Suprapubic skin (tissue), 4 donors: ENCODE data around the gene TEP1. TPM values are rescaled to one million over a fixed set of nuclear protein-coding genes. Genes with fewer than 3 reads are reported as not detected.

Experiments used
- DNase-seq, 2 donors: peaks; one replicate each; pipeline ENCODE4 v3.0.0-alpha.2; 2019; ENCODE audit warnings: low spot score in 2 of 2
- H3K27ac ChIP-seq: fragments of 200-600 bp; sonication (generic); one replicate; pipeline ENCODE4 v1.5.1; 2019
- H3K27me3 ChIP-seq: fragments of 200-600 bp; sonication (generic); one replicate; pipeline ENCODE4 v1.5.1; 2019
- H3K36me3 ChIP-seq: fragments of 200-600 bp; sonication (generic); one replicate; pipeline ENCODE4 v1.5.1; 2019
- H3K4me1 ChIP-seq: fragments of 200-600 bp; sonication (generic); one replicate; pipeline ENCODE4 v1.5.1; 2019
- H3K4me3 ChIP-seq: fragments of 200-600 bp; sonication (generic); one replicate; pipeline ENCODE4 v1.5.1; 2019; ENCODE audit warnings: mild to moderate bottlenecking
- H3K9me3 ChIP-seq: fragments of 200-600 bp; sonication (generic); one replicate; pipeline ENCODE4 v1.5.1; 2019
- EP300 ChIP-seq: sonication (generic); formaldehyde crosslinking; IDR thresholded peaks from one replicate; pipeline ENCODE4 v1.6.1; 2017; ENCODE audit warnings: antibody characterized with exemption
- POLR2A ChIP-seq, 2 donors: fragments of 450-650 bp; IDR thresholded peaks; one replicate each; pipeline ENCODE4 v1.6.1; 2017; ENCODE audit warnings: antibody characterized with exemption in 2 of 2, mild to moderate bottlenecking in 2 of 2, moderate library complexity in 2 of 2
- POLR2AphosphoS5 ChIP-seq, 3 donors: sonication (generic); formaldehyde crosslinking; IDR thresholded peaks; one replicate each; pipeline ENCODE4 v1.6.1; 2017; ENCODE audit warnings: antibody characterized with exemption in 3 of 3
- WGBS: methylation state at CpG from one replicate; pipeline ENCODE4 v1.1.5; 2018; 5-methylcytosine and 5-hydroxymethylcytosine counted together
- total RNA-seq, 4 donors: library from RNA; depleted of rRNA; stranded (reverse); fragments of >200 nt; gene quantifications; one replicate each; pipeline ENCODE4 v1.1.0, GENCODE V29; 2016
- TF ChIP-seq, protein P1 (sequence below), 2 donors: fragments of 200-600 bp in 1 of 2; fragments of 450-650 bp in 1 of 2; sonication (generic) in 1 of 2; IDR thresholded peaks; one replicate each; pipeline ENCODE4 v1.5.1; 2016 to 2019; ENCODE audit warnings: antibody characterized with exemption in 2 of 2, mild to moderate bottlenecking in 1 of 2, moderate library complexity in 1 of 2

The TEP1 gene
- total RNA-seq, 4 donors from 2014 or later: 16.3 to 34.0 (median 25.1) TPM

DNA sequence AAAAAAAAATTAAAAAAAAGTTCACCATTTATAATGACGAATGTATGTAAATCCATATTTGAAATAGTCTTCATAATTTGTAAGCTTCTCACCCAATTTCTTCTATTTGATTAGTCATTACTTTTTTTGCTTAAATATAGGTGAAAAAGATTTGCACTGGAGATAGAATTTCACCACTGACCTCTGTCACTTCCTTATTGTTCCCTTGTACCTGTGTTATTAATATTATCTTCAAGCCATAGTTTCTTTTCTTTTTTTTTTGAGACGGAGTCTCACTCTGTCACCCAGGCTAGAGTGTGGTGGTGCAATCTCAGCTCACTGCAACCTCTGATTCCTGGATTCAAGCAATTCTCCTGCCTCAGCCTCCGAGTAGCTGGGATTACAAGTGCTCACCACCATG, 15.8 kb downstream of the TEP1 start:
- Histone ChIP-seq H3K4me3 (no peak overlapping the region), H3K27me3 (no peaks in the 10 kb centered on the region), H3K9me3 (no peaks in the 10 kb centered on the region), H3K36me3 (peaks cover 84% of the 10 kb centered on the region), H3K27ac (no peak overlapping the region), H3K4me1 (peaks cover 7% of the 10 kb centered on the region)
- DNase-seq: no peak
- WGBS: 95% methylated on average over 3 of the region's 3 CpGs
- no peak for TF ChIP-seq POLR2A (IDR thresholded peaks at IDR 0.05)
- no peak for TF ChIP-seq EP300
- no peak for TF ChIP-seq POLR2AphosphoS5 (IDR thresholded peaks at IDR 0.05)
- TF ChIP-seq, protein P1, sequence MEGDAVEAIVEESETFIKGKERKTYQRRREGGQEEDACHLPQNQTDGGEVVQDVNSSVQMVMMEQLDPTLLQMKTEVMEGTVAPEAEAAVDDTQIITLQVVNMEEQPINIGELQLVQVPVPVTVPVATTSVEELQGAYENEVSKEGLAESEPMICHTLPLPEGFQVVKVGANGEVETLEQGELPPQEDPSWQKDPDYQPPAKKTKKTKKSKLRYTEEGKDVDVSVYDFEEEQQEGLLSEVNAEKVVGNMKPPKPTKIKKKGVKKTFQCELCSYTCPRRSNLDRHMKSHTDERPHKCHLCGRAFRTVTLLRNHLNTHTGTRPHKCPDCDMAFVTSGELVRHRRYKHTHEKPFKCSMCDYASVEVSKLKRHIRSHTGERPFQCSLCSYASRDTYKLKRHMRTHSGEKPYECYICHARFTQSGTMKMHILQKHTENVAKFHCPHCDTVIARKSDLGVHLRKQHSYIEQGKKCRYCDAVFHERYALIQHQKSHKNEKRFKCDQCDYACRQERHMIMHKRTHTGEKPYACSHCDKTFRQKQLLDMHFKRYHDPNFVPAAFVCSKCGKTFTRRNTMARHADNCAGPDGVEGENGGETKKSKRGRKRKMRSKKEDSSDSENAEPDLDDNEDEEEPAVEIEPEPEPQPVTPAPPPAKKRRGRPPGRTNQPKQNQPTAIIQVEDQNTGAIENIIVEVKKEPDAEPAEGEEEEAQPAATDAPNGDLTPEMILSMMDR (IDR thresholded peaks at IDR 0.05): no peak

DNA sequence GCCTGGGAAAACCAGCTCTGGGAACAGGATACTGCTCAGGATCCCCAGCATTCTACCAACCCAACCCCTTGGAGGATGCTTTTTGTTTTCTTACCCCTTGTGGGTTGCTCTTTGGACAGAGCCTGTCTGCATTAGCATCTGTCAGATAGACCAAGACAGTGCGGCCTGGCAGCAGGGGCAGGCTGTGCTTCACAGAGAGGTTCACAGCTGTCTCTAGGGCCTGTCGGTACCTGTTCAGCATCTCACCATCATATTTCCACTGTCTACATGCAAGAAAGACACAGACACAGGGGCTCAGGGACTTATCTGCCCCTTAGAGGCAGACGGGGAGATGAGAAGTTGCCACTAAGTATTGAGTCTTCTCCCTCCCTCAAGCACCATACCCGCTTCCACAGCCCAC, 21.8 kb downstream of the TEP1 start:
- Histone ChIP-seq H3K4me3 (no peak overlapping the region), H3K4me1 (no peaks in the 10 kb centered on the region), H3K27me3 (no peaks in the 10 kb centered on the region), H3K9me3 (no peaks in the 10 kb centered on the region), H3K36me3 (peaks cover 92% of the 10 kb centered on the region), H3K27ac (no peak overlapping the region)
- WGBS: 94% methylated on average over 4 of the region's 4 CpGs
- no peak for DNase-seq
- TF ChIP-seq POLR2AphosphoS5 (IDR thresholded peaks at IDR 0.05) (no peak), EP300 (no peak), POLR2A (IDR thresholded peaks at IDR 0.05) (no peak)
- TF ChIP-seq, protein P1 (IDR thresholded peaks at IDR 0.05): no peak

DNA sequence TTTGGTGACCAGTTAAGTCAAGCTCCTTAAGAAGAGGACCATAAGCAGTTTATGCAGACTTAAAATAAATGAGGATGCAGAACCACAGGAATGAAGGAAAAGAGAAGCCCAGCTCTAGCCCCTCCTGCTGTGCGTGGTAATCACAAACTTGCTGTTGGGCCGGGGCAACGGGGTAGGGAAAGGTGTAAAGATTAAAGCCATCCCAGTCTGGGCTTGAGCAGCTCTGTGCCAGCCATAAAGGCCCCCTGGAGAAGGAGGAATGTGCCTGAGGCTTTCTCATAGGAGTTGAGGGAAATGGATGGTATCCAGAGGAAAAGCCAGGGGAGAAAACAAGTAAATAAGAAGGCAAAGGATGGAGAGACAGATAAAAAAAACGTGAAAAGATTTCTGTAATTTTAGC, 25.1 kb downstream of the TEP1 start:
- H3K27me3 ChIP-seq: no peaks in the 10 kb centered on the region
- DNase-seq: no peak
- WGBS: 59% methylated on average over 4 of the region's 4 CpGs
- H3K4me1 ChIP-seq: no peaks in the 10 kb centered on the region
- no peaks in the 10 kb centered on the region for H3K9me3 ChIP-seq
- TF ChIP-seq POLR2A (IDR thresholded peaks at IDR 0.05) (no peak), EP300 (no peak), POLR2AphosphoS5 (IDR thresholded peaks at IDR 0.05) (no peak)
- TF ChIP-seq, protein P1 (IDR thresholded peaks at IDR 0.05): no peak
- H3K4me3 ChIP-seq: no peak overlapping the region
- no peak overlapping the region for H3K27ac ChIP-seq
- peaks cover 92% of the 10 kb centered on the region for H3K36me3 ChIP-seq

DNA sequence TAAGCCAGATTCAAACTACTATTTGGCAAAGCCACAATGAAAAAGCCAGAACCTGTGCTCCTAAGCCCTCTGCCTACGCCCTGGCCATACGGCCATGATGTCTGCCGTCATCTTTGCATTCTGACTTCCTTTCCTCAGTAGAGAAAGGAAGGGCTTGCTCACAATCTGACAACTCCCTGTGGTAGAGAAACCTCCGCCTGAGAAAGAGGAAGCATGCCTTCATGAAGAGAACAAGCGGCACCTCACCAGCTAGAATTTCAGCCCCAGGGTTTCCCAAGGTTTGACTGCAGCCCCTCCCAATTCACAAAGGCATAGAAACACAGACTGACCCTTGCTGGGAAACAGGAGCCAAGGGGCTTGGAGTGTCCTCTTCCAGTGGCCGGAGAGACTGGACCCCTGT, 25.7 kb downstream of the TEP1 start:
- TF ChIP-seq, protein P1 (IDR thresholded peaks at IDR 0.05): no peak
- no peak for TF ChIP-seq POLR2A (IDR thresholded peaks at IDR 0.05)
- DNase-seq: no peak
- WGBS: 80% methylated on average over 6 of the region's 6 CpGs
- Histone ChIP-seq H3K4me1 (no peaks in the 10 kb centered on the region), H3K27me3 (no peaks in the 10 kb centered on the region), H3K4me3 (no peak overlapping the region), H3K36me3 (peaks cover 93% of the 10 kb centered on the region), H3K27ac (no peak overlapping the region), H3K9me3 (no peaks in the 10 kb centered on the region)

DNA sequence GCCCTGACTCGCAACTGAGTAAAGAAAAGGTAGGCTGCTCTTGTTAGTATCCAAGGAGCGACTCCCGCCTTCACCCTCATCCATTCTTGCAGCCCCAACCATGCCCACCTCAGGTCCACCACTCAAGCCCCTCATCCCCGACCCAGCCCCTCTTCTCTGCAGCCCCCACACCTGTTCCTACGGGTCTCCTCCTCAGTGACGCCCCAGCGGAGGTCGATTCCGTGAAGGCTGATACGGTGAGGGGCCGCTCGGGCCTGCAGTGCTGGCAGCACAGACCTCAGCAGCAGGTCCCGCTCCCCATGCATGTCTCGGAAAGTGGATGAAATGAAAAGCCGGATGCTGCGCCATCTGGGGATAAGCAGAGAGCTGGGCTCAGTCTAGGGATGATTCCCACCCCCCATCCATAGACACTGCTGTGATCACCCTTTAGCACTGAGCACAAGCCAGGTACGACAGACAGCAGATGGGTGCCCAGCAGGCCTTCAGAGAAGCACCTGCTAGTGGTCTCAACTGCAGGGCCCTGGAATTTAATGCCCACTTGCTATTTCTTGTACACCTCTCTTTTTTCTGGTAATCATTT, 26.9 kb downstream of the TEP1 start:
- H3K36me3 ChIP-seq: peaks cover 94% of the 10 kb centered on the region

More for the DNA sequence above, 26.9 kb downstream of the TEP1 start:
- no peak for TF ChIP-seq EP300
- TF ChIP-seq POLR2A (IDR thresholded peaks at IDR 0.05): no peak
- TF ChIP-seq, protein P1 (IDR thresholded peaks at IDR 0.05): no peak
- no peak for TF ChIP-seq POLR2AphosphoS5 (IDR thresholded peaks at IDR 0.05)
- no peak overlapping the region for H3K4me3 ChIP-seq
- H3K4me1 ChIP-seq: no peaks in the 10 kb centered on the region
- no peaks in the 10 kb centered on the region for H3K9me3 ChIP-seq
- no peaks in the 10 kb centered on the region for H3K27me3 ChIP-seq
- no peak for DNase-seq
- no peak overlapping the region for H3K27ac ChIP-seq
- WGBS: 98% methylated on average over 17 of the region's 17 CpGs
